GM18498 (cell line): ENCODE results near the gene DNAJC4.

Source experiments
- ATAC-seq: cut with Tn5 transposase; IDR thresholded peaks from one replicate; pipeline ENCODE4 v1.9.1; 2021; ENCODE audit warnings: mild to moderate bottlenecking, moderate library complexity; ENCODE audit not compliant: unreplicated experiment

Gene DNAJC4

GRCh38 chr11:64230171-64230984 lies at the start of gene DNAJC4:
DNAJC4 (plus strand) TSS chr11:64230548; CDS start chr11:64230855, 307 bp downstream.
- peak; percentile 55 for ATAC-seq

GRCh38 chr11:64180891-64181290 lies 49.5 kb upstream of the DNAJC4 start:
- ATAC-seq, result no peak

GRCh38 chr11:64181506-64182411 lies 48.6 kb upstream of the DNAJC4 start:
- no peak for ATAC-seq

GRCh38 chr11:64183890-64184289 lies 46.5 kb upstream of the DNAJC4 start:
- ATAC-seq, result no peak

- peak; percentile 20 for ATAC-seq
Observed at GRCh38 chr11:64185175-64185692, 45.1 kb upstream of the DNAJC4 start.

GRCh38 chr11:64185693-64186491 lies 44.5 kb upstream of the DNAJC4 start, which contains the start of gene STIP1:
STIP1 (plus strand) TSS chr11:64186171; CDS start chr11:64186262, 91 bp downstream.
- ATAC-seq, result peak; percentile 84

GRCh38 chr11:64186492-64187165 lies 43.7 kb upstream of the DNAJC4 start:
- ATAC-seq, result no peak

- no peak for ATAC-seq
Observed at GRCh38 chr11:64192434-64192833, 37.9 kb upstream of the DNAJC4 start.

- no peak for ATAC-seq
Observed at GRCh38 chr11:64196626-64197025, 33.7 kb upstream of the DNAJC4 start.

GRCh38 chr11:64198511-64198910 lies 31.8 kb upstream of the DNAJC4 start:
- ATAC-seq, result no peak

- ATAC-seq, result no peak
Observed at GRCh38 chr11:64201543-64201942, 28.8 kb upstream of the DNAJC4 start.

GRCh38 chr11:64202992-64203391 lies 27.4 kb upstream of the DNAJC4 start:
- no peak for ATAC-seq

GRCh38 chr11:64203421-64204079 lies 26.8 kb upstream of the DNAJC4 start:
- ATAC-seq, result no peak

GRCh38 chr11:64204080-64204440 lies 26.3 kb upstream of the DNAJC4 start:
- ATAC-seq, result no peak

GRCh38 chr11:64204464-64204989 lies 25.8 kb upstream of the DNAJC4 start:
- ATAC-seq, result no peak

GRCh38 chr11:64206457-64207255 lies 23.7 kb upstream of the DNAJC4 start, which contains the start of gene FERMT3:
FERMT3 (plus strand) TSS chr11:64206721; CDS start chr11:64207365, 644 bp downstream.
- ATAC-seq, result no peak

- peak; percentile 56 for ATAC-seq
Observed at GRCh38 chr11:64207256-64208085, 22.9 kb upstream of the DNAJC4 start.
